CD4-positive, alpha-beta memory T cell (primary cell): ENCODE data around the gene MSRB3. TPM values are rescaled to one million over a fixed set of nuclear protein-coding genes. Genes with fewer than 3 reads are reported as not detected.

ENCODE experiments used
- CTCF ChIA-PET: fragments of 350-600 bp; sonication (Branson Sonifier 250); formaldehyde crosslinking; loops from one replicate; lab custom pipeline; 2021; ENCODE audit warnings: inconsistent platforms; ENCODE audit not compliant: partially characterized antibody; lab: Charles Lee
- POLR2A ChIA-PET: fragments of 350-600 bp; sonication (Branson Sonifier 250); formaldehyde crosslinking; loops from one replicate; lab custom pipeline; 2021; ENCODE audit not compliant: partially characterized antibody; lab: Charles Lee
- DNase-seq, 5 donors: peaks; one replicate each; pipeline versions ENCODE4 v3.0.0 to v3.0.0-alpha.2; 2020 to 2022; ENCODE audit warnings: mixed read lengths in 1 of 5
- H3K27ac ChIP-seq: one replicate; pipeline ENCODE4 v1.7.0; 2013; ENCODE audit warnings: low read depth, low read length
- H3K27me3 ChIP-seq: 2 replicates; pipeline ENCODE4 v1.7.0; 2013; ENCODE audit warnings: mild to moderate bottlenecking, low read length, moderate library complexity; ENCODE audit not compliant: insufficient read depth
- H3K36me3 ChIP-seq: 2 replicates; pipeline ENCODE4 v1.7.0; 2013; ENCODE audit warnings: mild to moderate bottlenecking, low read length, moderate library complexity; ENCODE audit not compliant: insufficient read depth
- H3K4me1 ChIP-seq: 2 replicates; pipeline ENCODE4 v1.7.0; 2013; ENCODE audit warnings: mild to moderate bottlenecking, low read length, moderate library complexity; ENCODE audit not compliant: insufficient read depth
- H3K4me3 ChIP-seq, 2 donors: one replicate each; pipeline ENCODE4 v1.7.0; 2013; ENCODE audit warnings: low read length in 2 of 2, mild to moderate bottlenecking in 1 of 2
- H3K9me3 ChIP-seq, 2 donors: one replicate each; pipeline ENCODE4 v1.7.0; 2013; ENCODE audit warnings: low read length in 2 of 2, control low read depth in 1 of 2; ENCODE audit not compliant: control insufficient read depth in 1 of 2
- H3K27ac Mint-ChIP-seq, 7 donors: one replicate each; pipeline ENCODE4 v1.8.0; 2020 to 2021; ENCODE audit warnings: mixed read lengths in 7 of 7, mild to moderate bottlenecking in 6 of 7, inconsistent platforms in 3 of 7, moderate library complexity in 3 of 7
- H3K27me3 Mint-ChIP-seq, 2 donors: one replicate each; pipeline ENCODE4 v1.8.0; 2020 to 2021; ENCODE audit warnings: mixed read lengths in 2 of 2
- H3K36me3 Mint-ChIP-seq, 2 donors: one replicate each; pipeline ENCODE4 v1.8.0; 2020 to 2021; ENCODE audit warnings: mixed read lengths in 2 of 2, inconsistent platforms in 1 of 2, mild to moderate bottlenecking in 1 of 2
- H3K4me1 Mint-ChIP-seq, 4 donors: one replicate each; pipeline ENCODE4 v1.8.0; 2020 to 2021; ENCODE audit warnings: mixed read lengths in 4 of 4, mild to moderate bottlenecking in 1 of 4
- H3K4me3 Mint-ChIP-seq, 8 donors: one replicate each; pipeline ENCODE4 v1.8.0; 2020 to 2021; ENCODE audit warnings: mixed read lengths in 8 of 8, mild to moderate bottlenecking in 7 of 8, moderate library complexity in 6 of 8, inconsistent platforms in 3 of 8
- H3K9me3 Mint-ChIP-seq, 8 donors: one replicate each; pipeline ENCODE4 v1.8.0; 2020 to 2021; ENCODE audit warnings: mixed read lengths in 8 of 8, mild to moderate bottlenecking in 5 of 8, inconsistent platforms in 3 of 8, moderate library complexity in 1 of 8
- intact Hi-C: fragments of 100-400 bp; cut with micrococcal nuclease; formaldehyde crosslinking; loops from one replicate; pipeline ENCODE4 v1.15.1; 2023
- polyA plus RNA-seq, 2 donors: library from polyadenylated mRNA; unstranded; fragments of 300-500 nt; fragmentation: Illumina TruSeq; gene quantifications; one replicate each; pipeline ENCODE4 v1.2.3, GENCODE V29; 2021
- total RNA-seq, 2 experiments: library from RNA; stranded (reverse); gene quantifications; one replicate each; pipeline ENCODE4 v1.2.3, GENCODE V29; 2021

Gene MSRB3
- total and polyA plus RNA-seq, 4 experiments from 2014 or later: not detected

GRCh38 chr12:65411171-65411570 lies 132.7 kb downstream of the MSRB3 start:
- Histone ChIP-seq H3K4me3 (no peak overlapping the region), H3K27ac (no peak overlapping the region), H3K9me3 (no peaks in the 10 kb centered on the region), H3K4me1 (no peaks in the 10 kb centered on the region), H3K27me3 (no peaks in the 10 kb centered on the region), H3K36me3 (no peaks in the 10 kb centered on the region)
- H3K9me3 Mint-ChIP-seq: peaks cover 0 to 8% (median 0%) of the 10 kb centered on the region in 8 donors
- H3K4me1 Mint-ChIP-seq: no peaks in the 10 kb centered on the region
- DNase-seq: no peak
- intact Hi-C loops: no loop called here
- POLR2A ChIA-PET: no interaction called here
- H3K36me3 Mint-ChIP-seq: no peaks in the 10 kb centered on the region
- no peak overlapping the region for H3K4me3 Mint-ChIP-seq
- CTCF ChIA-PET: no interaction called here
- no peak overlapping the region for H3K27ac Mint-ChIP-seq
- peaks cover 0 to 1% of the 10 kb centered on the region in 2 donors for H3K27me3 Mint-ChIP-seq

DNA sequence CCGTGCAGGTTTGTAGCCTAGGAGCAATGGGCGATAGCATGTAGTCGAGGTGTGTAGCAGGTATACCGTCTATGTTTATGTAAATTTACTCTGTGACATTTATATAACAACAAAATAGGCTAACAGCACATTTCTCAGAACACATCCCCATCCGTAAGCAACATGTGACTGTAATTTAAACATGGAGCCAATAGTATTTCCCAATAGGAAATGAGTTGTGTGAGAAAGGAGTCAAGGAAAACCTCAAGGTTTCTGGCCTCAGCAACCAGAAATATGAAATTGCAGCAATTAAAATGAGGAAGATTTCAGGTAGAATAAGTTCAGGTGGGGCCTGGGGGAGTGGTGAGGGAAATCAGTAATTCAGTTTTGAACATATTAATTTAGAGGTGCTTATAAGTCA lies 136.0 kb downstream of the MSRB3 start:
- Mint-ChIP-seq H3K9me3 (peaks cover 0 to 5% (median 2%) of the 10 kb centered on the region in 8 donors), H3K36me3 (no peaks in the 10 kb centered on the region), H3K4me1 (no peaks in the 10 kb centered on the region), H3K27me3 (peaks cover 0 to 1% of the 10 kb centered on the region in 2 donors), H3K4me3 (no peak overlapping the region), H3K27ac (no peak overlapping the region)
- ChIA-PET POLR2A (no interaction called here), CTCF (no interaction called here)
- intact Hi-C loops: no loop called here
- Histone ChIP-seq H3K4me1 (no peaks in the 10 kb centered on the region), H3K27ac (no peak overlapping the region), H3K4me3 (no peak overlapping the region), H3K9me3 (no peaks in the 10 kb centered on the region), H3K27me3 (no peaks in the 10 kb centered on the region), H3K36me3 (no peaks in the 10 kb centered on the region)
- no peak for DNase-seq

- ChIA-PET POLR2A (no interaction called here), CTCF (no interaction called here)
- no peak for DNase-seq
- Mint-ChIP-seq H3K27me3 (peaks cover 0 to 1% of the 10 kb centered on the region in 2 donors), H3K9me3 (peaks cover 0 to 8% (median 4%) of the 10 kb centered on the region in 8 donors), H3K4me1 (no peaks in the 10 kb centered on the region), H3K36me3 (no peaks in the 10 kb centered on the region), H3K4me3 (no peak overlapping the region), H3K27ac (no peak overlapping the region)
- no peaks in the 10 kb centered on the region for H3K27me3 ChIP-seq
- H3K4me1 ChIP-seq: no peaks in the 10 kb centered on the region
- H3K36me3 ChIP-seq: no peaks in the 10 kb centered on the region
- no peaks in the 10 kb centered on the region for H3K9me3 ChIP-seq
- intact Hi-C loops: no loop called here
- no peak overlapping the region for H3K4me3 ChIP-seq
- H3K27ac ChIP-seq: no peak overlapping the region
These were observed 137.3 kb downstream of the MSRB3 start for GRCh38 chr12:65415826-65416225.

DNA sequence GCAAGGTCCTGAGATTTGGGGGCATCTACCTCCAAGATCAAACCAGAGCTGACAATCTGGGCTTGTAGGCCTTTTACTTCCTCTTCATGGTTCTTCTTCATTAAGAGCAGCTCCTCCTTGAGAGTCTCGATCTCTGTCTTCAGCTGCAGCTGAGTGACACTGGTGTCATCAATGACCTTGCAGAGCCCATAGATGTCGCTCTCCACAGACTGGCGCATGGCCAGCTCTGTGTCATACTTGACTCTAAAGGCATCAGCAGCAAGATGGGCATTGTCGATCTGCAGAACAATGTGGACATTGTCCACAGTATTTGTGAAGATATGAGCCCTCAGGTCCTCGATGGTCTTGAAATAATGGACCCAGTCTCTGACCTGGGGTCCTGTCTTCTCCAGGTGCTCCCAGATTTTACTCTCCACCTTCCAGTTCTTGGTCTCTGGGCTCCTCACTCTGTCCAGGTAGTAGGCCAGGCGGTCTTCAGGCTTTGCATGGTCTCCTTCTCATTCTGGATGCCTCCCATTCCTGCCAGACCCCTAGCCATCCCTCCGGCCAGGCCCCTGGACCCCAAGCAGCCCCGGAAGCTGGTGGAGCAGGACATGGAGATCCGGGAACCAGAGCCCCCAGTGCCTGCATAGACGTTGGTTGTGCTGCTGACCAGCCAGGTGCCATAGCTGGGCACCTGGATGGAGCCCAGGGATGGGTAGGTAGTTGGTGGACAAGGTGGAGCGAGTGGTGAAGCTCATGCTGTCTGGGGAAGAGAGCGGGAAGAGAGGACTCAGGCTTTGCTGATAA lies 141.0 kb downstream of the MSRB3 start:
- Histone ChIP-seq H3K27ac (no peak overlapping the region), H3K9me3 (no peaks in the 10 kb centered on the region), H3K4me1 (no peaks in the 10 kb centered on the region), H3K4me3 (no peak overlapping the region), H3K36me3 (no peaks in the 10 kb centered on the region), H3K27me3 (no peaks in the 10 kb centered on the region)
- no peak overlapping the region for H3K27ac Mint-ChIP-seq
- H3K4me1 Mint-ChIP-seq: no peaks in the 10 kb centered on the region
- peaks cover 0 to 16% (median 9%) of the 10 kb centered on the region in 8 donors for H3K9me3 Mint-ChIP-seq
- intact Hi-C loops: no loop called here
- CTCF ChIA-PET: no interaction called here
- no peaks in the 10 kb centered on the region for H3K36me3 Mint-ChIP-seq
- POLR2A ChIA-PET: no interaction called here
- DNase-seq: no peak
- no peak overlapping the region for H3K4me3 Mint-ChIP-seq
- no peaks in the 10 kb centered on the region for H3K27me3 Mint-ChIP-seq

DNA sequence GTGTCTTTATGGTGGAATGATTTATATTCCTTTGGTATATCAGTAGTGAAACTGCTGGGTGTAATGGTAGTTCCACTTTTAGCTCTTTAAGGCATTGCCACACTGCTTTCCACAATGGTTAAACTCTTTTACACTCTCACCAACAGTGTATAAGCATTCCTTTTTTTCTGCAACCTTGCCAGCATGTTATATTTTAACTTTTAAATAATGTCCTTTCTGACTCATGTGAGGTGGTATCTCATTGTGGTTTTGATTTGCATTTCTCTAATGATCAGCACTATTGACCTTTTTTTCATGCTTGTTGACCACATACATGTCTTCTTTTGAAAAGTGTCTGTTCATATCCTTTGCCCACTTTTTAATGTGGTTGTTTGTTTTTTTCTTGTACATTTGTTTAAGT lies 142.5 kb downstream of the MSRB3 start:
- no peak for DNase-seq
- Histone ChIP-seq H3K36me3 (no peaks in the 10 kb centered on the region), H3K27ac (no peak overlapping the region), H3K27me3 (no peaks in the 10 kb centered on the region), H3K4me3 (no peak overlapping the region), H3K4me1 (no peaks in the 10 kb centered on the region), H3K9me3 (no peaks in the 10 kb centered on the region)
- Mint-ChIP-seq H3K27ac (no peak overlapping the region), H3K9me3 (peaks cover 0 to 13% (median 10%) of the 10 kb centered on the region in 8 donors), H3K4me1 (no peaks in the 10 kb centered on the region), H3K4me3 (no peak overlapping the region), H3K27me3 (no peaks in the 10 kb centered on the region), H3K36me3 (no peaks in the 10 kb centered on the region)
- ChIA-PET CTCF (no interaction called here), POLR2A (no interaction called here)
- intact Hi-C loops: no loop called here

- no peak overlapping the region for H3K27ac ChIP-seq
- Mint-ChIP-seq H3K36me3 (no peaks in the 10 kb centered on the region), H3K27ac (no peak overlapping the region), H3K4me1 (no peaks in the 10 kb centered on the region), H3K4me3 (no peak overlapping the region), H3K27me3 (no peaks in the 10 kb centered on the region), H3K9me3 (peaks cover 0 to 15% (median 5%) of the 10 kb centered on the region in 8 donors)
- no peaks in the 10 kb centered on the region for H3K9me3 ChIP-seq
- no peak for DNase-seq
- ChIA-PET POLR2A (no interaction called here), CTCF (no interaction called here)
- H3K4me3 ChIP-seq: no peak overlapping the region
- no peaks in the 10 kb centered on the region for H3K4me1 ChIP-seq
- H3K36me3 ChIP-seq: no peaks in the 10 kb centered on the region
- no peaks in the 10 kb centered on the region for H3K27me3 ChIP-seq
- intact Hi-C loops: no loop called here
These were observed 149.2 kb downstream of the MSRB3 start for GRCh38 chr12:65427646-65428045.

GRCh38 chr12:65430006-65430405 lies 151.5 kb downstream of the MSRB3 start:
- Histone ChIP-seq H3K27me3 (no peaks in the 10 kb centered on the region), H3K4me3 (no peak overlapping the region), H3K9me3 (no peaks in the 10 kb centered on the region), H3K27ac (no peak overlapping the region), H3K4me1 (no peaks in the 10 kb centered on the region), H3K36me3 (no peaks in the 10 kb centered on the region)
- H3K27me3 Mint-ChIP-seq: no peaks in the 10 kb centered on the region
- intact Hi-C loops: no loop called here
- no peaks in the 10 kb centered on the region for H3K4me1 Mint-ChIP-seq
- no peak overlapping the region for H3K27ac Mint-ChIP-seq
- DNase-seq: no peak
- H3K4me3 Mint-ChIP-seq: no peak overlapping the region
- peaks cover 0 to 15% (median 3%) of the 10 kb centered on the region in 8 donors for H3K9me3 Mint-ChIP-seq
- ChIA-PET POLR2A (no interaction called here), CTCF (no interaction called here)
- H3K36me3 Mint-ChIP-seq: no peaks in the 10 kb centered on the region
